Measurements from ENCODE around the gene PTMA.
"Not testable (repeated sequence)": the region's sequence is repeated elsewhere in the genome, so short reads cannot be mapped to it uniquely, and the experiment has no call there.

The PTMA gene

GRCh38 chr2:231701456-231702373 is 6.6 kb upstream of the PTMA start:
- DNase-seq, result no peak

- DNase-seq, result no peak
Measured at GRCh38 chr2:231704017-231704416, 4.3 kb upstream of the PTMA start.

GRCh38 chr2:231706731-231707624 is 1.3 kb upstream of the PTMA start:
- DNase-seq, result peak; percentile 98

- no peak for DNase-seq
Measured at GRCh38 chr2:231707625-231707926, 749 bp upstream of the PTMA start.

GRCh38 chr2:231708773-231709635 is 679 bp downstream of the PTMA start:
- no peak for DNase-seq

- DNase-seq, result no peak
Measured at GRCh38 chr2:231709636-231709980, 1.3 kb downstream of the PTMA start.

GRCh38 chr2:231709981-231710798 is 1.9 kb downstream of the PTMA start:
- DNase-seq, result peak; percentile 54

GRCh38 chr2:231710799-231711676 is 2.7 kb downstream of the PTMA start:
- DNase-seq, result peak; percentile 45

GRCh38 chr2:231711677-231712450 is 3.5 kb downstream of the PTMA start:
- no peak for DNase-seq

- not testable (repeated sequence) for DNase-seq
Measured at GRCh38 chr2:231712451-231713021, 4.2 kb downstream of the PTMA start.

GRCh38 chr2:231713406-231713729 is 5.0 kb downstream of the PTMA start:
- DNase-seq, result not testable (repeated sequence)

GRCh38 chr2:231713730-231714638 is 5.7 kb downstream of the PTMA start:
- DNase-seq, result peak; percentile 89

- DNase-seq, result peak; percentile 71
Measured at GRCh38 chr2:231714639-231715498, 6.5 kb downstream of the PTMA start.

- DNase-seq, result no peak
Measured at GRCh38 chr2:231715499-231715837, 7.1 kb downstream of the PTMA start.

GRCh38 chr2:231715988-231716616 is 7.8 kb downstream of the PTMA start:
- DNase-seq, result no peak

GRCh38 chr2:231716666-231717280 is 8.4 kb downstream of the PTMA start:
- no peak for DNase-seq
